ENCODE results near the gene SPNS2.
"Not testable (repeated sequence)": the region's sequence is repeated elsewhere in the genome, so short reads cannot be mapped to it uniquely, and the experiment has no call there.

Gene SPNS2

DNA sequence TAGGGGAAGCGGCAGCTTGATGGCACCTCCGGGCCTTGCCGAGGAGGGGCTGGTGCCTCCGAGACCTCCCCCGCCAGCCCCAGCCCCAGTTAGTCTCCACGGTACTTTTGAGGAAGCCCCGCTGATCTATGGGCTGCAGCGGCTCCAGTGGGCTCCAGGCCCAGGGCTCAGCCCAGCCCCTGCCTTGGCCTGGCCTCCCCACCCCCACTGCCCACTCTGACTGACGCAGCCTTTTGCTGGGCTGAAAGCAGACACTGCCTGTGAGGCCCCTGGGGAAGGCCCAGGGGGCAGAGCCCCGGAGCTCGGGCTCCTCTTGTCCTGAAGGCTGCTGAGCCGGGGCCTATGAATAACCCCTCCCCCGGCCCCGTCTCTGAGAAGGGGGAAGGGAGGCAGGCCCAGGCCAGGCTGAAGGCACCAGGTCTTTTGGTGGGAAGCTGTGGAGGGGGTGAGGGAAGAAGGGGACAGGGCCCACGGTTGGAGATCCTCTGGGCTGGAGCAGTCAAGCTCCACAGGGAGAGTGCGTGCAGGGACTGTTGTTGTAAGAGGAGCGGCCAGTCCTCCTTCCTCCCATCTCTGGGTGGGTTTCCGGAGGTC lies 78.1 kb downstream of the SPNS2 start:
- DNase-seq = peak; percentile 38

DNA sequence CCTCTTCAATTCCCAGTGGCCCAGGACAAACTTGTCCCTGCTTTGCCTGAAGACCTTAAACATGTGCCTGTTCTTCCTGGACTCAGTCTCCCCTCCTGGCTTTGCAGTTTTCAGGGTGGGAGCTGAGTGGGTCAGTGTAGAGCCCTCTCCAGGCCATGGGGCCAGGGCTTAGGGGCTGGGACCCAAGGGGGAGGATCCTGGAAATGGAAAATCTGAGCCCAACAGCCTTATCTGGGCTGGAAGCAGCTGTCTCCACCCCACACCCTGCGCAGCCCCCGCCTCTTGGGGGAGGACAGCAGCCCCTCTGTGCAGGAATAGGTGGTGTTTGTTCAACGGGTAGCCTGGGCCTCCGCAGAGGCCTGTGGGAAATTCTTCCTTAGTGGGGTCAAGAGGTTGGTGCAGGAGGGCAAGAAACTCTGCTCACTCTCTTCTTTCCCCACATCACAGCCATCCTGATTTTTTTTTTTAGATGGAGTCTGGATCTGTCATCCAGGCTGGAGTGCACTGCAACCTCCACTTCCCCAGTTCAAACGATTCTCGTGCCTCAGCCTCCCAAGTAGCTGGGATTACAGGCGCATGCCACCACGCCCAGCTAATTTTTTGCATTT lies 78.8 kb downstream of the SPNS2 start:
- DNase-seq = no peak

DNA sequence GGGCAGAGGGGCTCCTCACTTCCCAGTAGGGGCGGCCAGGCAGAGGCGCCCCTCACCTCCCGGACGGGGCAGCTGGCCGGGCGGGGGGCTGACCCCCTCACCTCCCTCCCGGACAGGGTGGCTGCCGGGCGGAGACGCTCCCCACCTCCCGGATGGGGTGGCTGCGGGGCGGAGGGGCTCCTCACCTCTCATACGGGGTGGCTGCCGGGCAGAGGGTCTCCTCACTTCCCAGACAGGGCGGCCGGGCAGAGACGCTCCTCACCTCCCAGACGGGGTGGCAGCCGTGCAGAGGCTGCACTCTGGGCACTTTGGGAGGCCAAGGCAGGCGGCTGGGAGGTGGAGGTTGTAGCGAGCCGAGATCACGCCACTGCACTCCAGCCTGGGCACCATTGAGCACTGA lies 79.7 kb downstream of the SPNS2 start:
- not testable (repeated sequence) for DNase-seq

DNA sequence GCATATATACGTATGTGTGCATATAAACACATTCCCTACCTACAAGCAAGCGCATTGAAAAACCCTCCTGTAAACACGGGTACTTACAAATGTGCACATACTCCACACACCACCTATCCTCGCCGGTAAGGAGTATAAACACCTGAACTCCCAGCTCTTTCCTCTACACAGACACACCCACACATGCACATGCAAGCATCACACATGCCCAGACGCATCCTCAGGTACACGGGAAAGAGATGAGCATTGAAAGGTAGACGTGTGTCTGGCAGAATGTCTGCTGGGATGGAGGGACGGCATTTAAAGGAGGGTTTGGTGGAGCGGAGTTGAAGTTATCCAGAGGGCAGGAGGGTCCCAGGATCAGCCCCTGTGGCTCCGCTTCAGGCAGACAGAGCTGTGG lies 81.0 kb downstream of the SPNS2 start:
- DNase-seq = no peak

DNA sequence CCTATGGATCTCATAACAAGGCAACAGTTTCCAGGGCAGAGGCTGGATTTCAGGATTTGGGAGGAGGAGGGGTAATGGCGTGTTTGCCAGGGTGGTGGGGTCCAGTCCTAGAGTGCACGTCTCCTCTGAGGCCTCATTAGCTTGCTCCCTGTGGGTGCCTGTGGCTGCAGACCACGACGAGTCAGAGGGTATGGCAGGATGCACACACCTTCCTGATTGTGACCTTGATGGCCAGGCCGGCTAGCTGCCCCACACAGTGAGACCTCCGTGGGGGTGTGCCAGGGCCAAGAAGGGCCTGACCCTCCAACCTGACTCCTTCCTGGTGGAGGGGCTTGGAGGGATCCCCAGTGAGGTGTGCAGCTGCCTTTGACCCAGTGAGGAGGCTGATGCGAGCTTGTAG lies 81.6 kb downstream of the SPNS2 start:
- no peak for DNase-seq

DNA sequence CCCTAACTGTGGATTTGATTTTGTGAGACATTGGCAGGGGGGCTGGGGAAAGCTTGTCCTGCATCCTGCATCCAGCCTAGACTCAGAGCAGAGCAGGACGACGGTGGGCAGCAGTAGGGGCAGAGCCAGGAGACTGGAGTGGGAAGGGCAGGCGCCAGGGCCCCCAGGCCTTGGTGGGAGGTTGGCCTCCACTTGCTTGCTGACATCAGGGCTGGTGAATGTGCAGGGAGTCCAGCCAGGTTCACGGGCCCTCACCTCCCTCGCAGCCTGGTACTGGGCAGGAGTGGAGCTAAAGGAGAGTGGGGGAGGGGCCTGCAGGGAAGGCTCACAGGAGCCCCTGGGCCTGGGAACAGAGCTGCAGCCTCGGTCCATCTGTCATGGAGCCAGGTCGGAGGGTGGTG lies 83.4 kb downstream of the SPNS2 start:
- DNase-seq = no peak

DNA sequence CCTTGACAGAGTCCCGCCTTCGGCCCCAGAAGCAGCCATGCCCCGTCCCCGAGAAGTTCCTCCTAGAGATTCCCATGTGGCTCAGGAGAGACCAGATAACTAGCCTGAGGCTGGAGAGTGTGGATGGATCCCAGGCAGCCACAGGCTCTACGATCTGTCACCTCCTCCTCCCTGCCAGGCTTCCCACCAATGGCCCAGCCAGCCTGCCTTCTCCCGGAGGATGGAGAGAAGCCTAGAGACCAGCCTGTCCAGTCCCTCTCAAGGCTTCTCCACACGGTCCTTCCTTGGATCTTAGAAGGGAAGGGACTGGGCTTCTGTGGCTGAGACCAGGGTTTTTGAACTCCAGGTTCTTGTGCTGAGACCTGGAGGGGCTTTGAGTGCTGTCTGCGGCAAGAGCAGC lies 84.0 kb downstream of the SPNS2 start:
- no peak for DNase-seq

DNA sequence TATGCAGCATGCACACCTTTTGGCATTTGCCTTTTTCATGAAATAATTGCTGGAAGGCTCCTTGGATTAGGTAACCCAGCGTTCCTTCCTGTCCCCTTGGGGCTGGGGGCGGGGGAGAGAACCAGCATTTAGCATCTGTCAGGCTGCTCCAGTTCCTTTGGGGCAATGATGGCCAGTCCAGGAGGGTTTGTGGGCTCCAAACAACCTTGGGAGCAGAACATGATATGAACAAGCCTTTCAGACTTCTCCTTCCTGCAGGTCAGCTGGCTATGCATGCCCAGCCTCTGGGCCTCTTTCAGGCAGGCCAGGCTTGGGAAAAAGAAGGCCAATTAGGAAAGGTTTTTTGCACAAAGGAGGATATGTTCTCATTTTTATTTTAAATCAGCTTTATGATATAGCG lies 84.5 kb downstream of the SPNS2 start:
- no peak for DNase-seq

DNA sequence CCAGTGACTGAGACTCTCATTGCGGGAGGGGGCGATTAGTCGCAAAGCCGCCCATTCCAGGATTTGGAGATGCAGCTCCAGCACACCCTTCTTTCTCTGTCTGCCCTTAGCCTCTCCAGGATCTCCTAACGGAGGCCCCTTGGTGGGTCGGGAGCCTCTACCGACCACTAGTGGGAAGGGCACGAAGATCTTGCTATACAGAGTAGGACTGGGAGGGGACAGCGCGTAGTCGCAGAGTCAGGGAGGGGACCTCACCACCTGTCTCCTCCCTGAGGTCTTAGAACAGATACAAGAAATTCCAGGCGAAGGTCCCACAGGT lies 85.1 kb downstream of the SPNS2 start:
- peak; percentile 86 for DNase-seq

DNA sequence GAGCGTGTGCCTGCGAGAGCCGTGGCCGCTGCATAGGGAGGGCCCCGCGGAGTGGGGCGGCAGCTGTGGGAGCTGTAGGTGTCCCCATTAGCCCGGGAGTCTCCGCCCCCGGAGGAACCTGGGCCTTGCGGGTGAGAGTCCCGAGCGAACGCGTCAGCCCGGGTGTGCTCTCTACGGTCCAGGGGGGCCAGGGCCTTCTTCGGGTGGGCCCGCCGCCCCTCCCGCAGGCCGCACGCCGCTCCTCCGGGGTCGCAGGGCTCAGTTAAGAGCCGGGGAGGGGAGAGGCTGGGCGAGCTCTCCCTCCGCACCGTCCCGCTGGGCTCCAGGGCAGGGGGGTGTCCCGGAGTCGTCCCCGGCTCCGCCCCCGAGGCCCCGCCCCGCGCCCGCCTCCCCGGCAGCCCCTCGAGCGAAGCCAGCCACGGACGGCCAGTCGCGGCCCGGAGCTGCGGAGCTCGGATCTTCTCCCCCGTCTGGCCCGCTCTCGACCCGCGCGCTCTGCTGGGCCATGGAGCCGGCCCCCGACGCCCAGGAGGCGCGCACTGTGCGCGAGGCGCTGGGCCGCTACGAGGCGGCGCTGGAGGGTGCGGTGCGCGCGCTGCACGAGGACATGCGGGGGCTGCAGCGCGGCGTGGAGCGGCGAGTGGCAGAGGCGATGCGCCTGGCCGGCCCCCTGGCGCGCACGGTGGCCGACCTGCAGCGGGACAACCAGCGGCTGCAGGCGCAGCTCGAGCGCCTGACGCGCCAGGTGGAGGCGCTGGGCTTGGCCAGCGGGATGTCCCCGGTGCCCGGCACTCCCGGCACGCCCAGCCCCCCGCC lies 85.6 kb downstream of the SPNS2 start, which contains the start of gene SMTNL2:
Gene SMTNL2 (plus strand): TSS at position 429 of the 816 bp plus-strand sequence. CDS start 77 bp downstream, at position 506.
- no peak for DNase-seq

DNA sequence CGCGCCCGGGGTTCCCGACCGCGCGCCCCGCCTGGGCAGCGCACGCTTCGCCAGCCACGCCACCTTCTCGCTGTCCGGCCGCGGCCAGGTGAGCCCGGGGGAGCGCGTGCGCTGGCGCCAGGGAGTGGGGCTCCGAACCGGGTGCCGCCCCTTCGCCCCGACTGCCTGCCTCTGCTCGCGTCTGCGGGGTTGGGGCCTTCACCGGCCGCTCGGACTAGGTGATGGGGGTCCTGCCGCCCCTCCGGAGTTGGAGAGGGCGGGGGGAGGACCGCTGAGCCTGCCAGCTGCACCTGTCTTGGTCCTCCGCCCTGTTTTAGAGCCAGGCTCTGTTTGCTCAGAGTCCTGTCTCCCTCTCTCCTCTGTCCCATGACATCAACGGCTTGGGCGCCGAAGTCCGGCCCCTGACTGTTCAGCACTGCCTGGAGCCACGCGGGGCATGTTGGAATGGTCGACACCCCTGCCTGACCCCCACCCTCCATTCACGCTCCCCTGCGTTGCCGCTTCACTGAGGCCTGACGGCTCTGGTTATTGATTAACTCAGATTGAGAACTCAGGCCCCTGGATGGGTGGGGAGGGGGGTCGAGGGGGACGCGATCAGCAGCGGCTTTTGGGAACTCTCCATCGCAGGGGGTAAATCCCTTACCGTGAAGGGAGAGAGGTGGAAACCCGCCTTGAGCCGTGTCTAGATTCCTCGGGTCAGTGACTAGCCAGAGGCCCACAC lies 86.4 kb downstream of the SPNS2 start:
- DNase-seq = no peak

DNA sequence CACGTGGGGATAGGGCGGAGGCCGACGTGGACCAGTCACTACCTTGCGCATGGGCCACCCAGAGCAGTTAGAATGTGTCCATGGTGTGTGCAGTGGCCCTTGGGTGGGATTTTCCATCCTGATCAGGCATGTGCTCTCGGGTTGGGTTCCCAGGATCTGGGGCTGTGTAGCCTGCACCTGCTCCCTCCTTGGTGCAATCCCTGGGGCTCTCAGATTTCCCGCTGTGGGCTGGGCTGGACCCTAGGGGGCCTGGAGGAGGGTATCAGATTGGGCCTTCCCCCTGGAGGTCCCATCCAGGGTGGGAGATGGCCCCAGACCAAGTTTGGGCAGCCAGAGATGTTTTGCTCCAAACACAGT lies 86.9 kb downstream of the SPNS2 start:
- no peak for DNase-seq

DNA sequence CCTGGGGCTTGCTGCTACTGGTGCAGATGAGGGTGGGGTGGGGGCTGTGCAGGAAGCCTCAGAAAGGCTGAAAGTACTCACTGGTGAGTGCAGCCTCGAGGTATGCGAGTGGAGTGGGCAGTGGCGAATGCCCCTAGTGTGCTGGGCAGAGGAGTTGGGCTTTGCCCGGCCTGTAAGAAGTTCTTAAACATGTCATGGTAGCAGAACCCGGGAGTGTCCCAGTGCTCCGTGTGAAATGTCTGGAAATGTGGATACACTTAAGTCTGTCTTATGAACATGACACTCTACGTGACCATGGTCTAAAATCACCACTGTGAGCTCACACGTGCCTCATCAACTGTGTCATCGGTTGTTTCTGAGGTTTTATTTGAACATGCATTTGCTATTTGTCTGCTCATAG lies 87.4 kb downstream of the SPNS2 start:
- DNase-seq = no peak

DNA sequence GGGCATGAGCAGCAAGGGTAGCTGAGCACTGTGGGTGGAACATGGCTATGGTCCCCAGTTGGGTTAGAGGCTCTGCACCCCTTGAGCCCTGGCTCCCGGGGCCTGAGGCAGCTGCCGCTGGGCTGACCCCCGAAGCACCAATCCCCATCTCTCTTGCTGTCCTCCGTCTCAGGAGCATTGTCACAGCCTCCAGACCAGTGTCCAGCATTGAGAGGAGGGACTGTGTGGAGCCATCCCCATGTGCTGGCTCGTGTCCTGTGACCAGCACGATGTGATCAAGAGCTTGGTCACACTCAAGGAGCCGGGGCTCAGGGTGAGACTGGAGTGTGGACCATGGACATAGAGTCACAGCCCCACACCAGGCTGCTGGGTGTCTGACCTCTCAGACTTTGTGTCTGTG lies 88.5 kb downstream of the SPNS2 start:
- no peak for DNase-seq

DNA sequence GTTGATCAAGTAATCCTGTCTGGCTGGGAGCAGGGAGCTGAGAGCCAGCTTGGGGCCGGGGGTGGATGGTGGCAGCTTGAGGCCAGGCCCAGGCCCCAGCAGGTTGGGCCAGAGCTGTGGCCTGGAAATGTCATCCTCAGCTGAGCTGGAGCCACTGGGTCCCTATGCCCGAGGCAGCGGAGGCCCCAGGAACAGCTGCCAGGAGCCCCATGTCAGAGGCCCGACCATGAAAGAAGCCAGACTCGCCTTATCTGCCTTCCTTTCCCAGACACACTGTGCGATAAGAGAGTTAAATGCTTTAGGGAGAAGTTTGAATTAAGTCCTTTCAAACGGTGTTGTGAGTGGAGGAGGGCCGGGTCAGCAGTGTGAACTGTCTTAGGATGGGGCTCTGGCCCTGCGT lies 89.1 kb downstream of the SPNS2 start:
- DNase-seq = no peak

DNA sequence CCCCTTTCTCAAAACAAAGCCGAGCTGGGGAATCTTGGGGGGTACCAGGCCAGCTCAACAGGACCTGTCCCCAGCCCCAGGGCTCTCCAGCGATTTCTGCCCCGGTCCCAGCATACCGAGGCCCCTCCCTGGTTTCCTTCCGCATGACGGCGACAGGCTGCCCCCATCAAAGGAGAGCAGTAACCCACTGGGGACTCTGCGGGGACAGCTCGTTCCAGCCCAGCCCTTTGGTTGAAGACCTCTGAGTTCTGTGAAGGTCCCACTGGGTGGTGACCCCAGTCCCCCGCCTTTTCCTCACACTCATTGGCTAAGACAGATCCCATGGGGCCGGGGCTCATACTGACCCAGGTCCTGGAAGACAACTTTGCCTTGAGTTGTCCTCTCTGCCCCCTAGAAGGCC lies 89.7 kb downstream of the SPNS2 start:
- no peak for DNase-seq
